Measurements from ENCODE around the gene GPR17. TPM values are rescaled to one million over a fixed set of nuclear protein-coding genes. Genes with fewer than 3 reads are reported as not detected.

GPR17 gene
- total RNA-seq, 1 experiment from 2014 or later: not detected

DNA sequence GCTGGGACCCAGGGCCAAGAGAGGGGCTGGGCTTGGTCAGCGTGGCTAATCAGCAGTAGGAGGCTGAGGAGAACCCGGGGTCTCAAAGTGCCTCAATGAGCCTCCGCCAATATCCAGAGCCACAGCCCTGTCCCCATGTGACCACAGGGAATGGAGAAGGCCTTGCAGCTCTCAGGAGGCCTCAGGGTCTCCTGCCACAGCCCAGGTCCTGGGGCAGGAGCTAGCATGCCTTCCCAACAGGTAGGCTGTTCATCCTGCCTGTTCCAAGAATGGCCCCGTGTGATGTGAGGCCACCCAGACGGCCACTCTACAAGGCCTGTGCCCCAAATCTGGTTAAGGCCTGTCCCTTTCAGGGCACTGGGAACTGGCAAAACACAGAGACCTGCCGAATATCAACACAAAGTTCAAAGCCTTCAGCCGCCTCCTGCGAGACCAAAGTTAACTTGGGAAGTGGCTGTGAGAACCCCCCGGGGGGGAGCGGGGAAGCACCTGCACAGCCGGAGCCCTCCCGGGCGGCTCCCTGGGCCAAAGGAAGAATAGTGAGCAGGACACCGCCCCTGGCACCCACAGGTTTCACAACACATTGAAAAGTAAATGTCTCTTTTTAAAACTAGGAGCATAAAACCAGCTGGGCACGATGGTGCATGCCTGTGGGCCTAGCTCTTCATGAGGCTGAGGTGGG, 33.9 kb downstream of the GPR17 start:
- no peak for DNase-seq (ENCODE audit: low read depth, low spot score)
- no TSS peak for BruUV-seq (replicated peaks)
- in situ Hi-C loops (cut with HindIII; ENCODE audit: low pct_unique_long_range_greater_than_20kb, low sequenced_read_pairs): no loop called here
- ChIA-PET CTCF (no interaction called here), POLR2A (no interaction called here)
- no peak for ATAC-seq
- no peak overlapping the region for H3K4me3 ChIP-seq (ENCODE audit: low read depth in 2 of 2, low read length in 2 of 2)
- H3K4me1 ChIP-seq (ENCODE audit: control insufficient read depth, insufficient read depth, low read length): peaks cover 4% of the 10 kb centered on the region
- H3K9me3 ChIP-seq (ENCODE audit: control insufficient read depth, insufficient read depth, low read depth, low read length): no peaks in the 10 kb centered on the region
- H3K27me3 ChIP-seq (ENCODE audit: control insufficient read depth, insufficient read depth, low read length): peaks cover 4% of the 10 kb centered on the region; the same call in 1 of the 2 replicates
- no peak overlapping the region for H3K27ac ChIP-seq (ENCODE audit: low read length)
- no peak for TF ChIP-seq SIN3A (IDR thresholded peaks at IDR 0.05; ENCODE audit: borderline replicate concordance, insufficient read depth, low read depth, low read length)
- no peak for TF ChIP-seq TCF7L2 (IDR thresholded peaks at IDR 0.05; ENCODE audit: low read depth, low read length)
- TF ChIP-seq, protein P1, sequence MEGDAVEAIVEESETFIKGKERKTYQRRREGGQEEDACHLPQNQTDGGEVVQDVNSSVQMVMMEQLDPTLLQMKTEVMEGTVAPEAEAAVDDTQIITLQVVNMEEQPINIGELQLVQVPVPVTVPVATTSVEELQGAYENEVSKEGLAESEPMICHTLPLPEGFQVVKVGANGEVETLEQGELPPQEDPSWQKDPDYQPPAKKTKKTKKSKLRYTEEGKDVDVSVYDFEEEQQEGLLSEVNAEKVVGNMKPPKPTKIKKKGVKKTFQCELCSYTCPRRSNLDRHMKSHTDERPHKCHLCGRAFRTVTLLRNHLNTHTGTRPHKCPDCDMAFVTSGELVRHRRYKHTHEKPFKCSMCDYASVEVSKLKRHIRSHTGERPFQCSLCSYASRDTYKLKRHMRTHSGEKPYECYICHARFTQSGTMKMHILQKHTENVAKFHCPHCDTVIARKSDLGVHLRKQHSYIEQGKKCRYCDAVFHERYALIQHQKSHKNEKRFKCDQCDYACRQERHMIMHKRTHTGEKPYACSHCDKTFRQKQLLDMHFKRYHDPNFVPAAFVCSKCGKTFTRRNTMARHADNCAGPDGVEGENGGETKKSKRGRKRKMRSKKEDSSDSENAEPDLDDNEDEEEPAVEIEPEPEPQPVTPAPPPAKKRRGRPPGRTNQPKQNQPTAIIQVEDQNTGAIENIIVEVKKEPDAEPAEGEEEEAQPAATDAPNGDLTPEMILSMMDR (IDR thresholded peaks at IDR 0.05): no peak
- TF ChIP-seq POLR2AphosphoS5 (IDR thresholded peaks at IDR 0.05; ENCODE audit: low read depth, low read length): no peak
- TF ChIP-seq, protein P2, sequence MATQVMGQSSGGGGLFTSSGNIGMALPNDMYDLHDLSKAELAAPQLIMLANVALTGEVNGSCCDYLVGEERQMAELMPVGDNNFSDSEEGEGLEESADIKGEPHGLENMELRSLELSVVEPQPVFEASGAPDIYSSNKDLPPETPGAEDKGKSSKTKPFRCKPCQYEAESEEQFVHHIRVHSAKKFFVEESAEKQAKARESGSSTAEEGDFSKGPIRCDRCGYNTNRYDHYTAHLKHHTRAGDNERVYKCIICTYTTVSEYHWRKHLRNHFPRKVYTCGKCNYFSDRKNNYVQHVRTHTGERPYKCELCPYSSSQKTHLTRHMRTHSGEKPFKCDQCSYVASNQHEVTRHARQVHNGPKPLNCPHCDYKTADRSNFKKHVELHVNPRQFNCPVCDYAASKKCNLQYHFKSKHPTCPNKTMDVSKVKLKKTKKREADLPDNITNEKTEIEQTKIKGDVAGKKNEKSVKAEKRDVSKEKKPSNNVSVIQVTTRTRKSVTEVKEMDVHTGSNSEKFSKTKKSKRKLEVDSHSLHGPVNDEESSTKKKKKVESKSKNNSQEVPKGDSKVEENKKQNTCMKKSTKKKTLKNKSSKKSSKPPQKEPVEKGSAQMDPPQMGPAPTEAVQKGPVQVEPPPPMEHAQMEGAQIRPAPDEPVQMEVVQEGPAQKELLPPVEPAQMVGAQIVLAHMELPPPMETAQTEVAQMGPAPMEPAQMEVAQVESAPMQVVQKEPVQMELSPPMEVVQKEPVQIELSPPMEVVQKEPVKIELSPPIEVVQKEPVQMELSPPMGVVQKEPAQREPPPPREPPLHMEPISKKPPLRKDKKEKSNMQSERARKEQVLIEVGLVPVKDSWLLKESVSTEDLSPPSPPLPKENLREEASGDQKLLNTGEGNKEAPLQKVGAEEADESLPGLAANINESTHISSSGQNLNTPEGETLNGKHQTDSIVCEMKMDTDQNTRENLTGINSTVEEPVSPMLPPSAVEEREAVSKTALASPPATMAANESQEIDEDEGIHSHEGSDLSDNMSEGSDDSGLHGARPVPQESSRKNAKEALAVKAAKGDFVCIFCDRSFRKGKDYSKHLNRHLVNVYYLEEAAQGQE (IDR thresholded peaks at IDR 0.05; ENCODE audit: insufficient read depth in 1 of 2, low read depth in 2 of 2, low read length in 1 of 2): no peak
- intact Hi-C loops (cut with micrococcal nuclease; ENCODE audit: unreplicated experiment): no loop called here
- H3K36me3 ChIP-seq (ENCODE audit: control insufficient read depth, insufficient read depth, low read length): no peaks in the 10 kb centered on the region

DNA sequence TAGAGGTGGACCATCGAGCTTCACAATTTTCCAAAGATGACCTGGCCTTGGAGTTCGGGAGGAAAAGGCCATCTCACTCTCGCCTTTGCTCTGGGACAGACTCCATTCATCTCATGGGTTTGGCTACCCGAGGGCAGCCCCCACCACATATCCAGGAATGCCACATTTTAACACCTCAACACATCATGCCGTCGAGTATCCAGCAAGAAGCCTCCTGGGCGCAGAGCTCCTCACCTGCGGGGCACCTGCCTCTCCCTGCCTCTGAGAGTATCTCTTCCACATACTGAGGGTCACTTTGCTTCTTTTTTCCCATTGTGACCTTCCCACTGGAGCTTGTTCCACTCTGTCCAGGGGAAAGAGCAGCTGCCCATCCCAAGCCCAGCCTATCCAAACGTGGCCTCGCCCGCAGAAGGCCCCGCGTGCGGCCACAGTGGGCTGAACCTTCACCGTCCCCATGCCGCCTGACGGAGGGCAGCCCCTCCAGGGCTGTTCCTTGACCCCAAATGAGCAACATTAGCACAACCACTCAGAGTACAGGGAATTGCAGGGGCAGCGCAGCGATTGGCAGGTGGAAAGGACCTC, 34.8 kb downstream of the GPR17 start:
- Histone ChIP-seq H3K9me3 (ENCODE audit: control insufficient read depth, insufficient read depth, low read depth, low read length) (no peaks in the 10 kb centered on the region), H3K27ac (ENCODE audit: low read length) (no peak overlapping the region), H3K36me3 (ENCODE audit: control insufficient read depth, insufficient read depth, low read length) (no peaks in the 10 kb centered on the region), H3K4me1 (ENCODE audit: control insufficient read depth, insufficient read depth, low read length) (peaks cover 3% of the 10 kb centered on the region), H3K27me3 (ENCODE audit: control insufficient read depth, insufficient read depth, low read length) (peaks cover 4% of the 10 kb centered on the region; the same call in 1 of the 2 replicates), H3K4me3 (ENCODE audit: low read depth in 2 of 2, low read length in 2 of 2) (no peak overlapping the region)
- in situ Hi-C loops (cut with HindIII; ENCODE audit: low pct_unique_long_range_greater_than_20kb, low sequenced_read_pairs): no loop called here
- TF ChIP-seq, protein P2 (IDR thresholded peaks at IDR 0.05; ENCODE audit: insufficient read depth in 1 of 2, low read depth in 2 of 2, low read length in 1 of 2): no peak
- TF ChIP-seq POLR2AphosphoS5 (IDR thresholded peaks at IDR 0.05; ENCODE audit: low read depth, low read length): no peak
- no peak for TF ChIP-seq TCF7L2 (IDR thresholded peaks at IDR 0.05; ENCODE audit: low read depth, low read length)
- TF ChIP-seq SIN3A (IDR thresholded peaks at IDR 0.05; ENCODE audit: borderline replicate concordance, insufficient read depth, low read depth, low read length): no peak
- TF ChIP-seq, protein P1 (IDR thresholded peaks at IDR 0.05): no peak
- ChIA-PET POLR2A (no interaction called here), CTCF (no interaction called here)
- no TSS peak for BruUV-seq (replicated peaks)
- ATAC-seq (no peak), DNase-seq (ENCODE audit: low read depth, low spot score) (no peak)
- intact Hi-C loops (cut with micrococcal nuclease; ENCODE audit: unreplicated experiment): no loop called here
